HepG2 (cell line): Measurements from ENCODE around the gene SLC34A3. TPM values are rescaled to one million over a fixed set of nuclear protein-coding genes. Genes with fewer than 3 reads are reported as not detected.

Experiments
- CBX1 ChIP-seq: IDR thresholded peaks from one replicate; pipeline ENCODE4 v1.6.1; 2016; ENCODE audit warnings: antibody characterized with exemption, low read depth
- CHD4 ChIP-seq: fragments of 200-600 bp; sonication (generic); IDR thresholded peaks from 2 replicates; pipeline ENCODE4 v1.7.0; 2017; ENCODE audit warnings: mild to moderate bottlenecking, low read length, borderline replicate concordance
- EZH2 ChIP-seq: conservative IDR thresholded peaks from 2 replicates; pipeline ENCODE4 v1.6.1; 2012; ENCODE audit warnings: mild to moderate bottlenecking, low read depth, low read length, moderate library complexity
- MED13 ChIP-seq: sonication (generic); formaldehyde crosslinking; IDR thresholded peaks from 2 replicates; pipeline ENCODE4 v1.5.0; 2020; ENCODE audit warnings: missing genetic modification reagents
- NR2F1 ChIP-seq, 2 experiments: fragments of 450-650 bp in 1 of 2; formaldehyde crosslinking in 1 of 2; IDR thresholded peaks; 2 replicates each; pipeline versions ENCODE4 v1.5.0 to v1.6.1; 2016 to 2020; ENCODE audit warnings: mild to moderate bottlenecking in 1 of 2, missing compliant biosample characterization in 1 of 2, missing genetic modification reagents in 1 of 2, moderate library complexity in 1 of 2
- POLR2A ChIP-seq, 2 experiments: IDR thresholded peaks; 2 replicates each; pipeline ENCODE4 v1.6.1; 2011; ENCODE audit warnings: low read depth in 2 of 2, low read length in 2 of 2, mild to moderate bottlenecking in 1 of 2, moderate library complexity in 1 of 2; ENCODE audit not compliant: insufficient read depth in 1 of 2
- ZFY ChIP-seq: sonication (generic); formaldehyde crosslinking; IDR thresholded peaks from 2 replicates; pipeline ENCODE4 v1.4.0; 2020; ENCODE audit warnings: missing genetic modification reagents
- ZNF101 ChIP-seq: sonication (generic); formaldehyde crosslinking; IDR thresholded peaks from 2 replicates; pipeline ENCODE4 v1.4.0; 2020; ENCODE audit warnings: mild to moderate bottlenecking, low read depth, missing genetic modification reagents, borderline replicate concordance
- ZSCAN9 ChIP-seq: IDR thresholded peaks from 2 replicates; pipeline ENCODE4 v1.6.1; 2016; ENCODE audit warnings: borderline replicate concordance
- polyA plus RNA-seq, 8 experiments: library from polyadenylated mRNA; depleted of rRNA in 3 of 8; stranded (reverse) in 7 of 8; unstranded in 1 of 8; fragments of >200 nt; fragmentation: Illumina TruSeq in 4 of 8; extraction: Trizol in 4 of 8; gene quantifications; 2 replicates each; pipeline versions ENCODE4 v1.2.1 to v1.2.3, GENCODE V29; 2011 to 2016; ENCODE audit warnings: low read depth in 4 of 8, missing spikeins in 1 of 8, mixed read lengths in 1 of 8; ENCODE audit not compliant: insufficient read depth in 1 of 8
- total RNA-seq, 5 experiments: library from RNA; depleted of rRNA; stranded (reverse); fragments of >200 nt; fragmentation: Illumina TruSeq; extraction: Trizol; gene quantifications; 2 replicates each; pipeline ENCODE4 v1.2.3, GENCODE V29; 2016; ENCODE audit warnings: low read depth in 1 of 5
- TF ChIP-seq, protein P1 (sequence below): sonication (generic); formaldehyde crosslinking; IDR thresholded peaks from 2 replicates; pipeline ENCODE4 v1.4.0; 2020; ENCODE audit warnings: missing genetic modification reagents, borderline replicate concordance
- TF ChIP-seq, protein P2 (sequence below), 2 experiments: IDR thresholded peaks; 2 replicates each; pipeline ENCODE4 v1.6.1; 2011 to 2012; ENCODE audit warnings: low read length in 2 of 2, borderline replicate concordance in 1 of 2, low read depth in 1 of 2, mild to moderate bottlenecking in 1 of 2, moderate library complexity in 1 of 2
- TF ChIP-seq, protein P3 (sequence below): sonication (generic); formaldehyde crosslinking; IDR thresholded peaks from 2 replicates; pipeline ENCODE4 v1.4.0; 2020; ENCODE audit warnings: missing genetic modification reagents

Gene SLC34A3
- total and polyA plus RNA-seq, 2 of the 13 experiments (the other 11 are each of a cell fraction or from before 2014, with no cell fraction given) = 0.07 to 1.0 TPM

DNA sequence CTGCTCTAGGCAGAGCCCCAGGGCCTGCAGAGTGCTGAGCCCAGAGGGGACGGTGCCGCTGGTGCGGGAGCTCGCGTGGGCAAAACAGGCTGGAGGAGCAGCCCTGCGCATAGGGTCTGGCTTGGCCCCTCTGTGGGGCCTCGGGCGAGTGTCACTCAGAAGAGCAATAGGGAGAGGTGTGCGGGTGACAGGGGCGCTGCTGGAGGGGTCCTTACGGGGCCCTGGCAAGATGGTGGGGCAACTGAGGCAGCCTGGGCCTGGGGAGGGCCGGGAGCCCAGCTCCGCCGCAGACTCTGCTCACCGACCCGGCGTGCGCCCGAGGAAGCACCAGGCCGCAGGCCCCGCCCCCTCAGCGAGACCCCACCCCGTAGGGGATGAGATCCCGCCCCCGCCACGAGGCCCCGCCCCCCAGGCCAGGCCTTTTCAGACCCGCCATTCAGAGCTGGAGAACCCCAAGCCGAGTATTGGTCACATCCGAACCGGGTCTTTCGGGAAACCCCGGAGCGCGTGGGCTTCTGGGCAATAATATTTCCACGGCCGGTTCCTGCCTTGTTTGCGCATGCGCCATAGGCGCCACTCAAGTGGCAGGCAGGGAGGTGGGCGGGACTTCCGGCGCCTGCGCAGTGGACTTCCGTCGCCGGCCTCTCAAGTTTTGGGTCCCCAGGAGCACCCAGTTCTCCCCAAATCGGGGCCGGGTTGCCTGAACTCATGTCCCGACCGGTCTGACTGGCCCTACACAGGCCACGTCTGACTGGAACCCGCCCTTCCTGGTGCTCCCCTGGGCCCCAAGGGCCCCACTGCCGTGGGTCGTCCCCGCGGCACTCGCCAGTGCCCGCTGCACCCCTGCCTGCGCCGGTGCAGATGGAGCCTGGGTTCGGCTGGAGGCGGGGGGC, 7.4 kb upstream of the SLC34A3 start (continued):
- TF ChIP-seq NR2F1 (CRISPR knock-in tag; IDR thresholded peaks at IDR 0.05) (no peak), POLR2A (IDR thresholded peaks at IDR 0.05; ENCODE audit: insufficient read depth in 1 of 2, low read depth in 2 of 2, low read length in 2 of 2) (peak in 1 of 2 experiments; percentile 30; a peak in 1 of 4 replicates), ZSCAN9 (CRISPR knock-in tag) (no peak), CHD4 (no peak), CBX1 (no peak), EZH2 (no peak), ZNF101 (no peak), ZFY (CRISPR knock-in tag) (peak; percentile 62), MED13 (no peak)
- TF ChIP-seq, protein P1, sequence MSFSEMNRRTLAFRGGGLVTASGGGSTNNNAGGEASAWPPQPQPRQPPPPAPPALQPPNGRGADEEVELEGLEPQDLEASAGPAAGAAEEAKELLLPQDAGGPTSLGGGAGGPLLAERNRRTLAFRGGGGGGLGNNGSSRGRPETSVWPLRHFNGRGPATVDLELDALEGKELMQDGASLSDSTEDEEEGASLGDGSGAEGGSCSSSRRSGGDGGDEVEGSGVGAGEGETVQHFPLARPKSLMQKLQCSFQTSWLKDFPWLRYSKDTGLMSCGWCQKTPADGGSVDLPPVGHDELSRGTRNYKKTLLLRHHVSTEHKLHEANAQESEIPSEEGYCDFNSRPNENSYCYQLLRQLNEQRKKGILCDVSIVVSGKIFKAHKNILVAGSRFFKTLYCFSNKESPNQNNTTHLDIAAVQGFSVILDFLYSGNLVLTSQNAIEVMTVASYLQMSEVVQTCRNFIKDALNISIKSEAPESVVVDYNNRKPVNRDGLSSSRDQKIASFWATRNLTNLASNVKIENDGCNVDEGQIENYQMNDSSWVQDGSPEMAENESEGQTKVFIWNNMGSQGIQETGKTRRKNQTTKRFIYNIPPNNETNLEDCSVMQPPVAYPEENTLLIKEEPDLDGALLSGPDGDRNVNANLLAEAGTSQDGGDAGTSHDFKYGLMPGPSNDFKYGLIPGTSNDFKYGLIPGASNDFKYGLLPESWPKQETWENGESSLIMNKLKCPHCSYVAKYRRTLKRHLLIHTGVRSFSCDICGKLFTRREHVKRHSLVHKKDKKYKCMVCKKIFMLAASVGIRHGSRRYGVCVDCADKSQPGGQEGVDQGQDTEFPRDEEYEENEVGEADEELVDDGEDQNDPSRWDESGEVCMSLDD = no peak
- TF ChIP-seq, protein P2, sequence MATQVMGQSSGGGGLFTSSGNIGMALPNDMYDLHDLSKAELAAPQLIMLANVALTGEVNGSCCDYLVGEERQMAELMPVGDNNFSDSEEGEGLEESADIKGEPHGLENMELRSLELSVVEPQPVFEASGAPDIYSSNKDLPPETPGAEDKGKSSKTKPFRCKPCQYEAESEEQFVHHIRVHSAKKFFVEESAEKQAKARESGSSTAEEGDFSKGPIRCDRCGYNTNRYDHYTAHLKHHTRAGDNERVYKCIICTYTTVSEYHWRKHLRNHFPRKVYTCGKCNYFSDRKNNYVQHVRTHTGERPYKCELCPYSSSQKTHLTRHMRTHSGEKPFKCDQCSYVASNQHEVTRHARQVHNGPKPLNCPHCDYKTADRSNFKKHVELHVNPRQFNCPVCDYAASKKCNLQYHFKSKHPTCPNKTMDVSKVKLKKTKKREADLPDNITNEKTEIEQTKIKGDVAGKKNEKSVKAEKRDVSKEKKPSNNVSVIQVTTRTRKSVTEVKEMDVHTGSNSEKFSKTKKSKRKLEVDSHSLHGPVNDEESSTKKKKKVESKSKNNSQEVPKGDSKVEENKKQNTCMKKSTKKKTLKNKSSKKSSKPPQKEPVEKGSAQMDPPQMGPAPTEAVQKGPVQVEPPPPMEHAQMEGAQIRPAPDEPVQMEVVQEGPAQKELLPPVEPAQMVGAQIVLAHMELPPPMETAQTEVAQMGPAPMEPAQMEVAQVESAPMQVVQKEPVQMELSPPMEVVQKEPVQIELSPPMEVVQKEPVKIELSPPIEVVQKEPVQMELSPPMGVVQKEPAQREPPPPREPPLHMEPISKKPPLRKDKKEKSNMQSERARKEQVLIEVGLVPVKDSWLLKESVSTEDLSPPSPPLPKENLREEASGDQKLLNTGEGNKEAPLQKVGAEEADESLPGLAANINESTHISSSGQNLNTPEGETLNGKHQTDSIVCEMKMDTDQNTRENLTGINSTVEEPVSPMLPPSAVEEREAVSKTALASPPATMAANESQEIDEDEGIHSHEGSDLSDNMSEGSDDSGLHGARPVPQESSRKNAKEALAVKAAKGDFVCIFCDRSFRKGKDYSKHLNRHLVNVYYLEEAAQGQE (IDR thresholded peaks at IDR 0.05; ENCODE audit: borderline replicate concordance in 1 of 2, low read depth in 1 of 2, low read length in 2 of 2) = no peak
- TF ChIP-seq, protein P3, sequence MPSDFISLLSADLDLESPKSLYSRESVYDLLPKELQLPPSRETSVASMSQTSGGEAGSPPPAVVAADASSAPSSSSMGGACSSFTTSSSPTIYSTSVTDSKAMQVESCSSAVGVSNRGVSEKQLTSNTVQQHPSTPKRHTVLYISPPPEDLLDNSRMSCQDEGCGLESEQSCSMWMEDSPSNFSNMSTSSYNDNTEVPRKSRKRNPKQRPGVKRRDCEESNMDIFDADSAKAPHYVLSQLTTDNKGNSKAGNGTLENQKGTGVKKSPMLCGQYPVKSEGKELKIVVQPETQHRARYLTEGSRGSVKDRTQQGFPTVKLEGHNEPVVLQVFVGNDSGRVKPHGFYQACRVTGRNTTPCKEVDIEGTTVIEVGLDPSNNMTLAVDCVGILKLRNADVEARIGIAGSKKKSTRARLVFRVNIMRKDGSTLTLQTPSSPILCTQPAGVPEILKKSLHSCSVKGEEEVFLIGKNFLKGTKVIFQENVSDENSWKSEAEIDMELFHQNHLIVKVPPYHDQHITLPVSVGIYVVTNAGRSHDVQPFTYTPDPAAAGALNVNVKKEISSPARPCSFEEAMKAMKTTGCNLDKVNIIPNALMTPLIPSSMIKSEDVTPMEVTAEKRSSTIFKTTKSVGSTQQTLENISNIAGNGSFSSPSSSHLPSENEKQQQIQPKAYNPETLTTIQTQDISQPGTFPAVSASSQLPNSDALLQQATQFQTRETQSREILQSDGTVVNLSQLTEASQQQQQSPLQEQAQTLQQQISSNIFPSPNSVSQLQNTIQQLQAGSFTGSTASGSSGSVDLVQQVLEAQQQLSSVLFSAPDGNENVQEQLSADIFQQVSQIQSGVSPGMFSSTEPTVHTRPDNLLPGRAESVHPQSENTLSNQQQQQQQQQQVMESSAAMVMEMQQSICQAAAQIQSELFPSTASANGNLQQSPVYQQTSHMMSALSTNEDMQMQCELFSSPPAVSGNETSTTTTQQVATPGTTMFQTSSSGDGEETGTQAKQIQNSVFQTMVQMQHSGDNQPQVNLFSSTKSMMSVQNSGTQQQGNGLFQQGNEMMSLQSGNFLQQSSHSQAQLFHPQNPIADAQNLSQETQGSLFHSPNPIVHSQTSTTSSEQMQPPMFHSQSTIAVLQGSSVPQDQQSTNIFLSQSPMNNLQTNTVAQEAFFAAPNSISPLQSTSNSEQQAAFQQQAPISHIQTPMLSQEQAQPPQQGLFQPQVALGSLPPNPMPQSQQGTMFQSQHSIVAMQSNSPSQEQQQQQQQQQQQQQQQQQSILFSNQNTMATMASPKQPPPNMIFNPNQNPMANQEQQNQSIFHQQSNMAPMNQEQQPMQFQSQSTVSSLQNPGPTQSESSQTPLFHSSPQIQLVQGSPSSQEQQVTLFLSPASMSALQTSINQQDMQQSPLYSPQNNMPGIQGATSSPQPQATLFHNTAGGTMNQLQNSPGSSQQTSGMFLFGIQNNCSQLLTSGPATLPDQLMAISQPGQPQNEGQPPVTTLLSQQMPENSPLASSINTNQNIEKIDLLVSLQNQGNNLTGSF (CRISPR knock-in tag) = no peak
